ENCODE measurements around the gene RFC1.
A peak's percentile ranks its signal among the peaks of the same experiment; 100 is the strongest.
"Not testable (repeated sequence)": the region's sequence is repeated elsewhere in the genome, so short reads cannot be mapped to it uniquely, and the experiment has no call there.

The RFC1 gene

GRCh38 chr4:39367166-39367565, 1.0 kb upstream of the RFC1 start:
- Histone ChIP-seq H3K27ac (no peak overlapping the region), H2AFZ (ENCODE audit: low read depth) (no peak overlapping the region; the same call in 1 of the 2 replicates), H3K4me3 (IDR thresholded peaks at IDR 0.05; ENCODE audit: insufficient read depth, low read depth, low read length) (no peak overlapping the region), H4K20me1 (ENCODE audit: insufficient read depth) (no peaks in the 10 kb centered on the region), H3K4me1 (ENCODE audit: low read depth, poor library complexity, severe bottlenecking) (peaks cover 19% of the 10 kb centered on the region), H3K4me2 (no peak overlapping the region), H3K9ac (no peak overlapping the region), H3K36me3 (ENCODE audit: insufficient read depth) (no peaks in the 10 kb centered on the region), H3K79me2 (ENCODE audit: insufficient read depth, low read depth) (peaks cover 39% of the 10 kb centered on the region), H3K27me3 (ENCODE audit: insufficient read depth, low read depth) (no peaks in the 10 kb centered on the region)
- TF ChIP-seq CTCF (conservative IDR thresholded peaks at IDR 0.05; ENCODE audit: low read depth, low read length) = no peak

- no peak for TF ChIP-seq CTCF (conservative IDR thresholded peaks at IDR 0.05; ENCODE audit: low read depth, low read length)
- no peaks in the 10 kb centered on the region for H3K36me3 ChIP-seq (ENCODE audit: insufficient read depth)
- H3K4me3 ChIP-seq (IDR thresholded peaks at IDR 0.05; ENCODE audit: insufficient read depth, low read depth, low read length) = peak overlapping the region; percentile 63
- H2AFZ ChIP-seq (ENCODE audit: low read depth) = no peak overlapping the region
- H3K27me3 ChIP-seq (ENCODE audit: insufficient read depth, low read depth) = no peaks in the 10 kb centered on the region
- H3K9ac ChIP-seq = peak overlapping the region; percentile 82; the same call in 1 of the 2 replicates
- H4K20me1 ChIP-seq (ENCODE audit: insufficient read depth) = no peaks in the 10 kb centered on the region; the same call in 1 of the 2 replicates
- H3K4me1 ChIP-seq (ENCODE audit: low read depth, poor library complexity, severe bottlenecking) = peaks cover 19% of the 10 kb centered on the region
- peak overlapping the region; percentile 92 for H3K4me2 ChIP-seq
- peak overlapping the region; percentile 68 for H3K27ac ChIP-seq
- peaks cover 57% of the 10 kb centered on the region for H3K79me2 ChIP-seq (ENCODE audit: insufficient read depth, low read depth)
These were observed 802 bp downstream of the RFC1 start for GRCh38 chr4:39365360-39365759.

- Histone ChIP-seq H3K4me2 (peak overlapping the region; percentile 92; the same call in 1 of the 2 replicates), H3K4me3 (IDR thresholded peaks at IDR 0.05; ENCODE audit: insufficient read depth, low read depth, low read length) (no peak overlapping the region), H3K27me3 (ENCODE audit: insufficient read depth, low read depth) (no peaks in the 10 kb centered on the region), H2AFZ (ENCODE audit: low read depth) (no peak overlapping the region), H4K20me1 (ENCODE audit: insufficient read depth) (no peaks in the 10 kb centered on the region; the same call in 1 of the 2 replicates), H3K79me2 (ENCODE audit: insufficient read depth, low read depth) (peaks cover 64% of the 10 kb centered on the region), H3K9ac (no peak overlapping the region), H3K27ac (no peak overlapping the region), H3K4me1 (ENCODE audit: low read depth, poor library complexity, severe bottlenecking) (peaks cover 19% of the 10 kb centered on the region), H3K36me3 (ENCODE audit: insufficient read depth) (no peaks in the 10 kb centered on the region)
- TF ChIP-seq CTCF (conservative IDR thresholded peaks at IDR 0.05; ENCODE audit: low read depth, low read length) = no peak
These were observed 2.3 kb downstream of the RFC1 start for GRCh38 chr4:39363773-39364393.

- H3K27ac ChIP-seq = no peak overlapping the region
- no peaks in the 10 kb centered on the region for H3K27me3 ChIP-seq (ENCODE audit: insufficient read depth, low read depth)
- H3K4me1 ChIP-seq (ENCODE audit: low read depth, poor library complexity, severe bottlenecking) = peaks cover 19% of the 10 kb centered on the region
- no peaks in the 10 kb centered on the region for H3K36me3 ChIP-seq (ENCODE audit: insufficient read depth)
- peaks cover 74% of the 10 kb centered on the region for H3K79me2 ChIP-seq (ENCODE audit: insufficient read depth, low read depth)
- H4K20me1 ChIP-seq (ENCODE audit: insufficient read depth) = no peaks in the 10 kb centered on the region; the same call in 1 of the 2 replicates
- no peak overlapping the region for H3K4me3 ChIP-seq (IDR thresholded peaks at IDR 0.05; ENCODE audit: insufficient read depth, low read depth, low read length)
- TF ChIP-seq CTCF (conservative IDR thresholded peaks at IDR 0.05; ENCODE audit: low read depth, low read length) = no peak
- H3K9ac ChIP-seq = no peak overlapping the region
- no peak overlapping the region for H2AFZ ChIP-seq (ENCODE audit: low read depth)
- H3K4me2 ChIP-seq = no peak overlapping the region
These were observed 3.3 kb downstream of the RFC1 start for GRCh38 chr4:39362827-39363226.

- H3K4me3 ChIP-seq (IDR thresholded peaks at IDR 0.05; ENCODE audit: insufficient read depth, low read depth, low read length); H3K4me2 ChIP-seq; H2AFZ ChIP-seq (ENCODE audit: low read depth); H3K9ac ChIP-seq; H3K36me3 ChIP-seq (ENCODE audit: insufficient read depth); H4K20me1 ChIP-seq (ENCODE audit: insufficient read depth); H3K27me3 ChIP-seq (ENCODE audit: insufficient read depth, low read depth); H3K27ac ChIP-seq: not testable (repeated sequence)
- Histone ChIP-seq H3K4me1 (ENCODE audit: low read depth, poor library complexity, severe bottlenecking) (peaks cover 40% of the 10 kb centered on the region), H3K79me2 (ENCODE audit: insufficient read depth, low read depth) (peaks cover 92% of the 10 kb centered on the region)
These were observed 5.6 kb downstream of the RFC1 start for GRCh38 chr4:39360611-39361010.
